DMS114 treated with DMSO at 0.1 percent for 48 hours (cell line): Measurements from ENCODE around the gene DPM2.
A peak's percentile ranks its signal among the peaks of the same experiment; 100 is the strongest.

Experiments
- DNase-seq: peaks from one replicate; lab custom pipeline; 2025; ENCODE audit not compliant: unreplicated experiment; lab: John Stamatoyannopoulos, UW

Gene DPM2

GRCh38 chr9:127938298-127938690 is 640 bp upstream of the DPM2 start:
- DNase-seq, result no peak

GRCh38 chr9:127937056-127937387 is 632 bp downstream of the DPM2 start:
- DNase-seq, result no peak

DNA sequence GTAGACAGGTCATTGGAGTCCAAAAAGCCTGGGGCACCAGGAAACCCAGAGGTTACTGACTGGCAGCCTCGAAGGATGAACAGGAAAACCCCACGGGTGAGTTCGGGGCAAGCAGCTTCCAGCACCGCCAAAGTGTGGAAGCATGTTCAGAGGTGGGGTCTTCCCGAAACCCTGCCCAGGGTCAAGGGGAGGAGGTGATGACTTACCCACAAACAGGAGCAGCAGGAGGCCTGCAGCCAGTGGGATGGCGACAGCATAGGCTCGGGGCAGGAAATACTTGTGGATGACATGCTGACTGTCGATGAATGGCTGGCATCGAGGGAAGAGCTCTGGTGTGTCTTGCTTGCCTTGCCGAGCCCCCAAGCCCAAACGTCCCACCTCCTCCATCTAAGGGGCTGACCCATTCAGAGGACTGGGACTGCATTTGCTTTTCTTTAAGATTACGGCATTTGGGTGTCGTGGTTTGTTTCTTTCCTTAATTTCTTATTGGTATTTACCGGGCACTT is 1.3 kb downstream of the DPM2 start:
- DNase-seq, result no peak

DNA sequence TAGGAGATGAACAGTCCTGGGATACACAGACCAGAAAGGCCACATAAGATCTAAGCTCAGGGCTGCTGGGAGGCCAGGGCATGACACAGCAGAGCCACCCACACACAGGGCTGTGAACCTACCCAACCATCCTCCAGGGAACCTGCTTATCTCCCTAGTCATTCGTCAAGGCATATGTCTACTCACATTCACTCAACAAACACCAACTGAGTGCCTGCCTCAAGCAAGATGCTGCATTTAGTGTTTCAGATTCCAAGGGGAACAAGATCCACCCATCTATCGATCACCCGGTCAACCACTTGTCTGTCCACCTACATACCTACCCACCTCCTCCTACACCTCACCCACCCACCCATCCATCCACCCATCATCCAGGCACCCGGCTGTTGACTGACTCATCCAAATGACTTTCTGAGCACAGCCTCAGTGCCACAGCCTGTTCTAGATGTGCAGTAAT is 1.9 kb downstream of the DPM2 start:
- no peak for DNase-seq

- no peak for DNase-seq
These were observed 2.7 kb downstream of the DPM2 start for GRCh38 chr9:127934986-127935385.

GRCh38 chr9:127934248-127934647 is 3.4 kb downstream of the DPM2 start:
- DNase-seq, result no peak

DNA sequence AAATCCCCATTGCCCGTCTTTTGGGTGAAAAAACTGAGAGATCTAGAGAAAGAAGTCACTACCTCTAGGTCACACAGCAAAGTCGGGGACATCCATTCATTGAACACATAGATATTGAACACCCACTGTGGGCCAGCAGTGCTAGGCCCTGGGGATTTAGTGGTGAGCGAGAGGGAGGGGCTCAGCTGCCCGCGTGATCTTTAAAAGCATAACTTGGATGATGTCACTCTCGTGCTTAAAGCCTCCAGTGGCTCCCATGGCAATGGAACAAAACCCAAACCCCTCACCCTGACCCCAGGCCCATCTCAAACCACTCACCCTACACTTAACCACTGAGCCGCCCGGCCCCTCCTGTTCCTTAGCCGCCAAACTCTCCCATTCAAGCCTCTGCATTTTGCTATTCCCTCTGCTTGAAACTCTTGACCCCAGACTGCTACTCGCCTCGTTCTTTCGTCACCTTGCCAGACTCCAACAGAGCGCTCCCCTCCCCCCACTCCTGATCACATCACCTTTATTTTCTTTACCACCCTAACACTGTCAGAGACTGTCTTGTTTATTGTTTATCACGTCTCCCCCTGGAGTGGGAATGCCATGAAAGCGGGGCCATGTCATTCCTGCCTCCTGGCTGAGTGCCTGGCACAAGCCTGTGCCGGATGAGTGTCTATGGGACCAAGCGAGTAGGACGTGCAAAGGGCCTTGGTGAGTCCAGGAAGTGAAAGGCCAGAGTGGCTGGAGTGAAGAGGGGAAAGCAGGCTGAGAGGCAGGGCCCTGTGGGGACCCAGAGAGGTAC is 6.4 kb downstream of the DPM2 start:
- DNase-seq, result no peak

GRCh38 chr9:127930231-127931091 is 7.2 kb downstream of the DPM2 start, which contains the start of gene PIP5KL1:
Gene PIP5KL1 (minus strand): TSS chr9:127930777. CDS start chr9:127930752, 25 bp downstream.
- peak; percentile 55 for DNase-seq

- DNase-seq, result no peak
These were observed 8.1 kb downstream of the DPM2 start for GRCh38 chr9:127929625-127929979.

- DNase-seq, result no peak
These were observed 8.7 kb downstream of the DPM2 start for GRCh38 chr9:127928676-127929624.

DNA sequence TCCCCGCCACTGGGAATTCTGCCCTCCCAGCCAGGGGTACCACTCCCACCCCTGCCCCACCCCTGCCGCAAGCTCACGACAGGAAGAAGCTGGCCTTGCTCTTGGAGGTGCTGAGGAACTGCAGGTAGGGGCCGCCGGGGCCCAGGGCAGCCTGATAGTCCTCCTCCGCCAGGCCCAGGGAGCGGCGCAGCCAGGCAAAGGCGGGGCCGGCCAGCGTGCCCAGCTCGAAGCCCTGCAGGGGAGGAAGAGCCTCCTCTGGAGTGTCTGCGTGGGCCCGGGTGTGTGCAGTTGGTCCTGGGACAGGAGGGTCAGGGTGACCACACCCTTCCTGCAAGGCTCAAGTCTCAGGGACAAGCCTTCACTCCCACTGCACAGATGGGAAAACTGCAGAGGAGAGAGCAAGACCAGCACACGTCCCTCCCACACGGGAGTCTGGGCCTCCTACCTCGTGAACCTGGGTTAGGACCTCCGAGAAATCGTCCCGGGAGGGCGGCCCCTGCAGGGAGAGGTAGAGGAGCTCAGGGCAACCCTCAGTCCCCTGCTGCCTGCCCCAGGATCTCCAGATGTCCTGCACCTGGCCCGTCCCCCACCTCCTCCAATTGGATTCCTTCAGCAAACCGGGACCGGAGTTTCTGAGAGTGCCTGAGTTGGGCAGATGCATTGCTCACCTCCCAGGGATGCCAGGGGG is 9.5 kb downstream of the DPM2 start:
- DNase-seq, result no peak

DNA sequence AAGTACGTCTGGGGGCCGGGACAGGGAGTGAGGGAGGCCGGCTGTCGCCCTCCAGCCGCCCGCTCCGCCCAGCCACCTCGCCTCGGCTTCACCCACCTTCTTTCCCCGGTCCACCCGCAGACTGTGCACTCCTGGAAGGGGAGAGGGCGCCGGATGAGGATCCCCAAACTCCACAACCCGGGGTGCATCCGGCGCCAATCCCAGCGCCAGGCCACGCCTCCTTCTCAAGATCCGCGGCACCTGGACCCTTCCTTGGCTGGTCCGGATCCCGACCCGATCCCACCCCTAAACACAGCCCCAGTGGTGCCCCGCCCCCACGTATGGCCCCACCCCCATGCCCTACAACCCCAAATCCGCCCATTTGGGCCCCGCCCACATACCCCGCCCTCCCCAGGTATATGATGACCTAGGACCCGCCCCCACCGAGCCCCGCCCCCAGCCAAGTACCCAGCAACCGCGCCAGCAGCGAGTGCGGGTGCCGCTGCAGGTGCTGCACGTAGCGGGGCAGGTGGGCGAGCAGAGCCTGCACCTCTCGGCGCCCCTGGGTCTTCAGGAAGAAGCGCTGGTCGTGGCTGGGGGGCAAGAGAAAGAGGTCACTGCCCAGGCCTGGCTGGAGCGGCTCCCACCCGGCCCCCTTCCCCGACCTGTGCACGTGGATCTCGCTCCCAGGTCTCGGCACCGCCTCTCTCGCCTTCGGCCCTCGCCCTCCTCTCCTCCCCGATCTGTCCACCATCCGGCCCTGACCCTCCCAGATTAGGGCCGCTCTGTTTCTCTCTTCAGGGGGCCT is 10.3 kb downstream of the DPM2 start:
- no peak for DNase-seq

DNA sequence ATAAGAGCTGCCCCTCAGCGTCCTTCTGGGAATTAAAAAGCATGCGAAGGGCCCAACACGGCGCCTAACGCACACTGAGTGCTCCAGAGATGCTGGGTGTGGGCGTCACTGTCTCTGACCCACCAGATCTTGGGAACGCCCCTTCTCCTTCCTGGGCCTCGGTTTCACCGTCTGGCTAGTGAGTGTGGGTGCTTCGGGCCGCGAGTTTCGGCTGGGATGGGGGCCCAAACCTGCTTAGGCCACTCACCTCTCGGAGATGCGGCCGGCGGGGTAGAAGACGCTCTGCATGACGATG is 10.8 kb downstream of the DPM2 start:
- no peak for DNase-seq

DNA sequence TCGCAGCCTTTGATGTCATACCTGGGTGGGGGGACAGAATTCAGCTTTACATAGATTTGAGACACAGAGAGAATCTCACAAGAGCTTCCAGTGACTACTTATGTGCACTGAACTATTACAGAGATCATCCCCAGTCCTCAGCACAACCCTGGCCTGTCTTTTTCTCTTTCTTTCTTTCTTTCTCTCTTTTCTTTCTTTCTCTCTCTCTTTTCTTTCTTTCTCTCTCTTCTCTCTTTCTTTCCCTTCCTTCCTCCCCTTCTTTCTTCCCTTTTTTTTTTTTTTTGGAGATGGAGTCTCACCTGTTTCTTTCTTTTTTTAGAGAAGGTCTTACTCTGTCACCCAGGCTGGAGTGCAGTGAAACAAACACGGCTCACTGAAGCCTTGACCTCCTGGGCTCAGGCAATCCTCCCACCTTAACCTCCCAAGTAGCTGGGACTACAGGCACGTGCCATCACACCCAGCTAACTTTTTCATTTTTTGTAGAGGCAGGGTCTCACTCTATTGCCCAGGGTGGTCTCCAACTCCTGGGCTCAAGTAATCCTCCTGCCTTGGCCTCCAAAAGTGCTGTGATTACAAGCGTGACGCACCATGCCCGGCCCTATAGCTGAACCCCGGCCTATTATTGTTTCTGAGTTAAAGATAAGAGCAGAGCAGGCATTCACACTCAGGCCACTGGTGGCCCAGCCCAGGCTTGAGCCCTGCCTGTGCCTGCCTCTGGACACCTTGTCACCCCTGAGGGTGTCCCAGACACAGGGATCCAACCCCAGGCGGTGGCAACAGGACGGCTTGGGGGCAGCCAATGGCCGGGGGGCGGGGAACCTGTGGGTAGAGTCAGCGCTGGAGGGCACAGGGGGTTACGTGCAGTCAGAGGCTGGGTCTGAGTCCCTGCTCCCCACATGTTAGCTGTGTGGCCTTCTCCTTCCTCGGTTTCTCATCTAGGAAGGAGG is 11.4 kb downstream of the DPM2 start:
- DNase-seq, result no peak

DNA sequence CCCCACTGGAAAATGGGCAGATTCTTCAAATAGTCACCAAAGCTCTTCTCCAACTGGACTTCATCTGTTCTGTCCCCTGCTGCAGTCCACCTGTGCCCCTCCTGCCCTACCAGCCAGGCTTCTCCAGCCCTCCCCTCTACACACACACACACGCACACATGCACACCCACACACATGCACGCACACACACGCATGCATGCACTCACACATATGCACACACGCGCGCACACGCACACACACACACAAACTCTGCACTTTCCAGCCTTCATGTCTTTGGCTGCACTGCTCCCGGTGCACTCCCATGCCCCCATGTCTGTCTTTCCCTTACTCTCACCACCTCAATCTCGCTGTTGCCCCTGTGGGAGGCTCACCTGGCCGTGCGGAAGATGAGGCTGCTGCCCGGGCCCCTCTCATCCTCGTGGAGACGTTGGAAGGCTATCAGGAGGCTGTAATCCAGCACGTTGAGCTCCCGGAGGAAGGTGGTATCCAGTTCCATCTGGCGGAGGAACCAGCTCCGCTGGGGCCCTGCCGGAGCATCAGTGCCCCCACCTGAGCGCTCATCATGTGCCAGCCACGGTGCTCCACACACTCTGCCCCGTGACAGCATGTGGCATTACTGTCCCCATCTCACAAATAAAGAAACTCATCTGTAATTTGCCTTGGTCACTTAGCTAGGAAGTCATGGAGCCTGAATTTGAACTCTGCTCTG is 12.8 kb downstream of the DPM2 start:
- no peak for DNase-seq

DNA sequence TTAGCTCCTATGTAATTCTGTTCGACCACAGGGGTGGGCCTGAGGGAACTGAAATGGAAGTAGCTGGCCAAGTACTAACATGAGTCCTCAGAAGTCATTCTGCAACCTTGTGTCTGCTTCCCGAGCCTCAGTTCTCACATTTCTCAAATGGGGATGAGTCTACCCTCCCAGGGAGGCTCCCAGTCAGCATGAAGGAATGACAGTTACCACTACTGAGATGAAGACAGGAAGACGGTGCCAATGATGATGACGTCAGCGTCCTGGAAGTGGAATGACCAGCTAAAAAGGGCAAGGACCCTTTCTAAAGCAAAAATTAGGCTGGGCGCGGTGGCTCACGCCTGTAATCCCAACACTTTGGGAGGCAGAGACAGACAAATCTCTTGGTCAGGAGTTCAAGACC is 13.9 kb downstream of the DPM2 start:
- DNase-seq, result no peak

DNA sequence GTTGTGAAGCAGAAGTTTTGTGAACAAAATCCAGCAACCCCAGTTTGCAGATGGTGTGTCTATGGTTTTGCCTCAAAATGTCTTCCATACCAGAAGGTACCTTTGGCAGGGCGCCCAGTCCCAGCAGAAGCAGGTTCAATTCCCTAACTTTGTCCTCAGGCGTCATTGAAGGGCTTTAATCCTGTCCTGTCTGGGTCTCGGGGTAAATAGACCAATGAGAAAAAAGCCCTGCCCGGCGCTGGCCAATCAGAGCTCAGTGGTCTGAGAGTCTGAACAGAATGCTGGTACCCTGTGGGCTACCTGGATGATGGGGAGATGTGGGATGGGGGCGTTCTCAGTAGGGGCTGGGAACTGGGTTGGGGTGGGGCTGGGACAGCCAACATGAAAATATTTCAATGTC is 14.6 kb downstream of the DPM2 start:
- no peak for DNase-seq

DNA sequence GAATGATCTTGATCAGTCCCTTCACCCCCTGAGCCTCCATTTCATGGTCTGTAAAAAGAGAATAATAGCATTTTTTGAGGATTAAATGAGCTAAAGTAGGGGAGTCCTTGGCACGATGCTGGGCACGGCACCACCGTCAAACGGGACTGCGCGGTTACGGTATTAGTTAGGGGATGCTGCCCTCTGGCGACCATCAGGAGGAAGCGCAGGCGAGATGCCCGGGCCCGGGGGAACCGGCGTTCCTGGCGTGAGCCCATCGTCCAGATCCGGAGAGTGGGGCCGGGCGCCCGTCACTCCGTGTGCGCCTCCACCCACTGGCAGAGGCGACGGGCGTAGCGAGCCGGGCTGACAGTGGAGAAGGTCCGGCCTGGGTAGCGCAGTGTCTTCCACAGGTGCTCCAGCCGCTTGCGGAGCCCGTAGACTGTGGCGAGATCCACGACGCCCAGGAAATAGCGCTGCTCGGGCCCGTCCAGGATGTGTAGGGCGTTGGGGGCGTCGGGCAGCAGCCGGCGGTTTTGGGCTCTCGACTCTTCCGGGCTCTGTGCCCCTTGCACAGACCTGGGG is 16.0 kb downstream of the DPM2 start:
- DNase-seq, result no peak
